GM12878 (cell line): Measurements from ENCODE around the gene HOXB6. TPM values are rescaled to one million over a fixed set of nuclear protein-coding genes. Genes with fewer than 3 reads are reported as not detected.

Experiments used
- ATAC-seq: fragments of 200-7000 bp; cut with Tn5 transposase; 3 replicates; pipeline ENCODE4 v1.9.1; 2020; ENCODE audit warnings: mild to moderate bottlenecking, moderate library complexity
- BruUV-seq: library from RNA; stranded (reverse); fragments of 400-500 nt; replicated peaks from 2 replicates; lab custom pipeline; 2021; lab: Mats Ljungman, UMichigan
- CTCF ChIA-PET: fragments of 300-600 bp; sonication (Branson Sonifier 250); formaldehyde crosslinking; extraction: SDS; loops from one replicate; lab custom pipeline; 2021; ENCODE audit warnings: inconsistent platforms; lab: Yijun Ruan, JAX
- POLR2A ChIA-PET: fragments of 350-600 bp; formaldehyde crosslinking; extraction: SDS; loops from one replicate; lab custom pipeline; 2021; ENCODE audit warnings: inconsistent platforms; lab: Charles Lee
- RAD21 ChIA-PET: fragments of 300-600 bp; sonication (Branson Sonifier 250); formaldehyde crosslinking; loops from one replicate; lab custom pipeline; 2023; ENCODE audit warnings: antibody characterized with exemption; ENCODE audit not compliant: unreplicated experiment; lab: Charles Lee
- SMC1A ChIA-PET: fragments of 300-600 bp; sonication (Branson Sonifier 250); formaldehyde crosslinking; loops from one replicate; lab custom pipeline; 2023; ENCODE audit not compliant: unreplicated experiment, uncharacterized antibody; lab: Charles Lee
- DNase-seq: peaks from one replicate; pipeline ENCODE4 v3.0.0-alpha.2; 2011; ENCODE audit warnings: low read depth, low spot score
- FAIRE-seq: peaks from 3 replicates; lab custom pipeline; 2011; peaks lifted over from hg19 to GRCh38; lab: Jason Lieb, UNC
- H2AFZ ChIP-seq: 2 replicates; pipeline ENCODE4 v1.6.0; 2011; ENCODE audit warnings: low read depth, low read length, control low read depth; ENCODE audit not compliant: control insufficient read depth
- H3K27ac ChIP-seq: 2 replicates; pipeline ENCODE4 v1.5.1; 2011; ENCODE audit warnings: control low read depth; ENCODE audit not compliant: control insufficient read depth, insufficient read depth
- H3K27me3 ChIP-seq, 2 experiments: replicated peaks in 1 of 2; 2 replicates each; pipeline versions ENCODE4 v1.6.0 to v1.6.1; 2011; ENCODE audit warnings: low read length in 1 of 2; ENCODE audit not compliant: control insufficient read depth in 2 of 2, insufficient read depth in 2 of 2
- H3K36me3 ChIP-seq, 2 experiments: 2 replicates each; pipeline ENCODE4 v1.5.1; 2011; ENCODE audit warnings: low read length in 1 of 2; ENCODE audit not compliant: control insufficient read depth in 2 of 2, insufficient read depth in 2 of 2
- H3K4me1 ChIP-seq: 2 replicates; pipeline ENCODE4 v1.6.1; 2011; ENCODE audit warnings: mild to moderate bottlenecking, low read length, moderate library complexity, mixed read lengths; ENCODE audit not compliant: control insufficient read depth, insufficient read depth
- H3K4me2 ChIP-seq: 2 replicates; pipeline ENCODE4 v1.6.0; 2011; ENCODE audit warnings: control low read depth; ENCODE audit not compliant: control insufficient read depth, insufficient read depth
- H3K4me3 ChIP-seq: fragments of 200-600 bp; sonication (generic); 2 replicates; pipeline ENCODE4 v1.5.1; 2016
- H3K79me2 ChIP-seq: 2 replicates; pipeline ENCODE4 v1.6.0; 2011; ENCODE audit warnings: low read length; ENCODE audit not compliant: control insufficient read depth, insufficient read depth
- H3K9ac ChIP-seq: 2 replicates; pipeline ENCODE4 v1.8.0; 2011; ENCODE audit warnings: low read length, control low read depth, mixed read lengths; ENCODE audit not compliant: control insufficient read depth, insufficient read depth
- H3K9me3 ChIP-seq: replicated peaks from 3 replicates; pipeline ENCODE4 v1.5.1; 2011; ENCODE audit warnings: mild to moderate bottlenecking, low read length; ENCODE audit not compliant: control insufficient read depth, insufficient read depth
- H4K20me1 ChIP-seq: 2 replicates; pipeline ENCODE4 v1.6.0; 2011; ENCODE audit not compliant: control insufficient read depth, insufficient read depth
- CHD2 ChIP-seq: IDR thresholded peaks from 2 replicates; pipeline ENCODE4 v1.6.1; 2011; ENCODE audit warnings: low read depth, low read length, improper control_type of control experiment, borderline replicate concordance
- FOXK2 ChIP-seq: fragments of 450-650 bp; IDR thresholded peaks from 2 replicates; pipeline ENCODE4 v1.6.1; 2017; ENCODE audit warnings: mild to moderate bottlenecking, moderate library complexity
- LARP7 ChIP-seq: fragments of 450-650 bp; IDR thresholded peaks from 2 replicates; pipeline ENCODE4 v1.6.1; 2017; ENCODE audit warnings: mild to moderate bottlenecking
- PKNOX1 ChIP-seq: fragments of 450-650 bp; IDR thresholded peaks from 2 replicates; pipeline ENCODE4 v1.6.1; 2016; ENCODE audit warnings: mild to moderate bottlenecking
- SUZ12 ChIP-seq: fragments of 200-600 bp; sonication (generic); IDR thresholded peaks from one replicate; pipeline ENCODE4 v1.6.1; 2018; ENCODE audit warnings: antibody characterized with exemption, mild to moderate bottlenecking; ENCODE audit not compliant: unreplicated experiment
- WRNIP1 ChIP-seq: IDR thresholded peaks from 2 replicates; pipeline ENCODE4 v1.6.1; 2011; ENCODE audit warnings: low read depth, low read length, improper control_type of control experiment, borderline replicate concordance
- WGBS: methylation state at CpG from one replicate; pipeline ENCODE4 v1.1.6; 2016; ENCODE audit warnings: low lambda C conversion rate; ENCODE audit not compliant: insufficient replicate concordance, insufficient coverage; ENCODE audit errors: missing lambda C conversion rate; 5-methylcytosine and 5-hydroxymethylcytosine counted together
- in situ Hi-C: fragments of 300-500 bp; cut with MboI; formaldehyde crosslinking; loops from 9 replicates; pipeline ENCODE4 v1.14.3; 2018; ENCODE audit warnings: mixed read lengths
- intact Hi-C: fragments of 100-400 bp; cut with micrococcal nuclease; formaldehyde crosslinking; loops from one replicate; pipeline ENCODE4 v1.14.2; 2022; ENCODE audit not compliant: unreplicated experiment
- polyA plus RNA-seq, 11 experiments: library from polyadenylated mRNA; depleted of rRNA in 4 of 11; unstranded in 6 of 11; stranded (reverse) in 5 of 11; fragments of >200 nt; fragmentation: Nextera tagmentation in 4 of 11; fragmentation: Illumina TruSeq in 1 of 11; extraction: Ambion mirVana in 4 of 11; extraction: Trizol in 1 of 11; gene quantifications; 1 replicate in 1 of 11; 2 replicates in 10 of 11; pipeline versions ENCODE4 v1.2.1 to v1.2.3, GENCODE V29; 2011 to 2016; ENCODE audit warnings: inconsistent platforms in 2 of 11, missing spikeins in 2 of 11, low read depth in 1 of 11
- total RNA-seq, 4 experiments: library from RNA; depleted of rRNA in 3 of 4; stranded (reverse); fragments of >200 nt in 3 of 4; fragmentation: Illumina TruSeq in 1 of 4; extraction: Trizol in 1 of 4; gene quantifications; 2 replicates each; pipeline versions ENCODE4 v1.2.1 to v1.2.3, GENCODE V29; 2013 to 2021

HOXB6 gene
- total and polyA plus RNA-seq, 10 of the 15 experiments (the other 5 are each of a cell fraction or from before 2014, with no cell fraction given) = 0.04 to 0.51 (median 0.09) TPM; not detected in 2

- Histone ChIP-seq H3K9ac (no peak overlapping the region), H4K20me1 (no peaks in the 10 kb centered on the region), H3K36me3 (no peaks in the 10 kb centered on the region; a peak in 1 of 4 replicates), H3K4me1 (no peaks in the 10 kb centered on the region), H3K4me2 (no peak overlapping the region), H2AFZ (no peak overlapping the region), H3K4me3 (no peak overlapping the region), H3K27ac (no peak overlapping the region), H3K9me3 (no peaks in the 10 kb centered on the region), H3K79me2 (no peaks in the 10 kb centered on the region), H3K27me3 (no peaks in the 10 kb centered on the region)
- TF ChIP-seq WRNIP1 (no peak), SUZ12 (no peak), LARP7 (no peak), FOXK2 (no peak), CHD2 (no peak), PKNOX1 (no peak)
- no peak for DNase-seq
- BruUV-seq = no TSS peak
- no peak for ATAC-seq
- 58% methylated on average over 5 of the region's 5 CpGs for WGBS
- RAD21 ChIA-PET = no interaction called here
- intact Hi-C loops (no loop called here), in situ Hi-C loops (no loop called here)
- CTCF ChIA-PET = interaction anchor here (0.6 to 1.8 kb wide), 5 partner anchors 29 to 200 kb away, joined by 3 to 9 read pairs (median 3); no protein-coding TSS in a partner anchor
- POLR2A ChIA-PET = interaction anchor here (0.6 to 1.4 kb wide), 2 partner anchors 47 to 469 kb away, joined by 6 to 7 read pairs; no protein-coding TSS in a partner anchor
- FAIRE-seq = no peak
- SMC1A ChIA-PET = interaction anchor here (0.8 to 3.3 kb wide), 6 partner anchors 12 to 116 kb away, joined by 3 to 11 read pairs (median 4); no protein-coding TSS in a partner anchor
These were observed 41.9 kb downstream of the HOXB6 start for GRCh38 chr17:48562934-48563333.
